HCT116 (cell line): Measurements from ENCODE around the gene HSBP1. TPM values are rescaled to one million over a fixed set of nuclear protein-coding genes. Genes with fewer than 3 reads are reported as not detected.

ENCODE experiments used
- ATAC-seq: fragments of 200-7000 bp; cut with Tn5 transposase; 2 replicates; pipeline ENCODE4 v1.9.1; 2020; ENCODE audit warnings: mild to moderate bottlenecking, moderate library complexity
- BruUV-seq: library from RNA; stranded (reverse); fragments of 400-500 nt; replicated peaks from 2 replicates; lab custom pipeline; 2021; lab: Mats Ljungman, UMichigan
- CTCF ChIA-PET: fragments of 300-600 bp; sonication (Branson Sonifier 250); formaldehyde crosslinking; loops from one replicate; lab custom pipeline; 2021; ENCODE audit warnings: antibody characterized with exemption; lab: Charles Lee
- POLR2A ChIA-PET: fragments of 300-600, 350-600 bp; sonication (Branson Sonifier 250); formaldehyde crosslinking; loops from one replicate; lab custom pipeline; 2021; ENCODE audit warnings: antibody characterized with exemption; lab: Charles Lee
- RAD21 ChIA-PET, 2 experiments: fragments of 300-600 bp; sonication (Branson Sonifier 250); formaldehyde crosslinking; loops; one replicate each; lab custom pipeline; 2023; ENCODE audit warnings: low total read pairs in 2 of 2; ENCODE audit not compliant: uncharacterized antibody in 2 of 2, unreplicated experiment in 2 of 2, low non-redundant PET in 1 of 2; lab: Charles Lee
- DNase-seq: peaks from one replicate; pipeline ENCODE4 v3.0.0-alpha.2; 2010; ENCODE audit warnings: low read depth, low spot score
- H2AFZ ChIP-seq: fragments of 200-600 bp; shearing (Covaris generic), sonication (generic); 2 replicates; pipeline ENCODE4 v1.6.1; 2017; ENCODE audit warnings: low read depth, mixed run types, mixed read lengths, antibody characterized with exemption, low read length; ENCODE audit not compliant: poor library complexity, severe bottlenecking
- H3K27ac ChIP-seq: 2 replicates; pipeline ENCODE4 v1.5.1; 2012; ENCODE audit warnings: low read depth, low read length
- H3K27me3 ChIP-seq: fragments of 200-600 bp; sonication (generic); 2 replicates; pipeline ENCODE4 v1.6.1; 2016; ENCODE audit warnings: mixed run types, low read length, mixed read lengths; ENCODE audit not compliant: insufficient read depth
- H3K36me3 ChIP-seq, 2 experiments: fragments of 200-500 bp in 1 of 2; fragments of 200-600 bp in 1 of 2; sonication (Bioruptor generic) in 1 of 2; sonication (generic) in 1 of 2; 2 replicates each; pipeline versions ENCODE4 v1.5.1 to v1.6.1; 2014 to 2016; ENCODE audit warnings: low read length in 2 of 2, inconsistent platforms in 1 of 2, mixed read lengths in 1 of 2, mixed run types in 1 of 2; ENCODE audit not compliant: insufficient read depth in 2 of 2, control insufficient read depth in 1 of 2
- H3K4me1 ChIP-seq, 2 experiments: fragments of 200-600 bp in 1 of 2; sonication (generic) in 1 of 2; 2 replicates each; pipeline versions ENCODE4 v1.5.1 to v1.6.1; 2012 to 2017; ENCODE audit warnings: low read length in 2 of 2, inconsistent platforms in 1 of 2, mild to moderate bottlenecking in 1 of 2, mixed read lengths in 1 of 2, mixed run types in 1 of 2, moderate library complexity in 1 of 2; ENCODE audit not compliant: insufficient read depth in 2 of 2, control insufficient read depth in 1 of 2
- H3K4me2 ChIP-seq: fragments of 200-600 bp; sonication (generic); 2 replicates; pipeline ENCODE4 v1.6.1; 2017; ENCODE audit warnings: mixed run types, low read length, mixed read lengths
- H3K4me3 ChIP-seq, 2 experiments: fragments of 200-600 bp in 1 of 2; sonication (generic) in 1 of 2; replicated peaks in 1 of 2; 2 replicates each; pipeline ENCODE4 v1.5.1; 2011 to 2016; ENCODE audit warnings: low read length in 2 of 2, control low read depth in 1 of 2, low read depth in 1 of 2, mild to moderate bottlenecking in 1 of 2, mixed read lengths in 1 of 2, mixed run types in 1 of 2
- H3K79me2 ChIP-seq: fragments of 200-600 bp; sonication (generic); 2 replicates; pipeline ENCODE4 v1.6.1; 2017; ENCODE audit warnings: mild to moderate bottlenecking, mixed run types, low read length, moderate library complexity, mixed read lengths; ENCODE audit not compliant: insufficient read depth
- H3K9ac ChIP-seq: fragments of 200-600 bp; sonication (generic); 2 replicates; pipeline ENCODE4 v1.6.1; 2016; ENCODE audit warnings: low read length, mixed read lengths
- H3K9me2 ChIP-seq: fragments of 200-600 bp; sonication (generic), shearing (Covaris generic); 2 replicates; pipeline ENCODE4 v1.6.1; 2017; ENCODE audit warnings: mixed run types, mild to moderate bottlenecking, moderate library complexity; ENCODE audit not compliant: insufficient read depth
- H3K9me3 ChIP-seq, 2 experiments: fragments of 200-500 bp in 1 of 2; fragments of 200-600 bp in 1 of 2; sonication (Bioruptor generic) in 1 of 2; sonication (generic) in 1 of 2; 2 replicates each; pipeline ENCODE4 v1.6.1; 2014 to 2017; ENCODE audit warnings: low read length in 2 of 2, mixed read lengths in 2 of 2, inconsistent platforms in 1 of 2, low read depth in 1 of 2, mild to moderate bottlenecking in 1 of 2, mixed run types in 1 of 2, moderate library complexity in 1 of 2; ENCODE audit not compliant: control insufficient read depth in 1 of 2, insufficient read depth in 1 of 2
- H4K20me1 ChIP-seq: fragments of 200-600 bp; sonication (generic), shearing (Covaris generic); 2 replicates; pipeline ENCODE4 v1.6.1; 2017; ENCODE audit warnings: mixed run types, mild to moderate bottlenecking, moderate library complexity; ENCODE audit not compliant: insufficient read depth
- ATF3 ChIP-seq: IDR thresholded peaks from 2 replicates; pipeline ENCODE4 v1.6.1; 2012
- CEBPB ChIP-seq: IDR thresholded peaks from 2 replicates; pipeline ENCODE4 v1.6.1; 2012; ENCODE audit warnings: low read depth
- EGR1 ChIP-seq: IDR thresholded peaks from 2 replicates; pipeline ENCODE4 v1.6.1; 2012; ENCODE audit warnings: low read depth
- EZH2 ChIP-seq: fragments of 200-600 bp; sonication (generic); IDR thresholded peaks from 2 replicates; pipeline ENCODE4 v1.6.1; 2017; ENCODE audit warnings: antibody characterized with exemption, mixed run types
- FOSL1 ChIP-seq: IDR thresholded peaks from 2 replicates; pipeline ENCODE4 v1.6.1; 2012; ENCODE audit warnings: low read depth
- JUND ChIP-seq: IDR thresholded peaks from 2 replicates; pipeline ENCODE4 v1.6.1; 2012
- MAX ChIP-seq: IDR thresholded peaks from 2 replicates; pipeline ENCODE4 v1.6.1; 2012
- POLR2A ChIP-seq: IDR thresholded peaks from 2 replicates; pipeline ENCODE4 v1.7.0; 2011; ENCODE audit warnings: borderline replicate concordance; ENCODE audit not compliant: insufficient read depth, insufficient read length; ENCODE audit errors: extremely low read depth
- POLR2AphosphoS5 ChIP-seq: IDR thresholded peaks from 2 replicates; pipeline ENCODE4 v1.6.1; 2011; ENCODE audit warnings: mild to moderate bottlenecking, low read depth, low read length, moderate library complexity
- REST ChIP-seq: IDR thresholded peaks from 2 replicates; pipeline ENCODE4 v1.6.1; 2012; ENCODE audit warnings: low read depth
- SP1 ChIP-seq: IDR thresholded peaks from 2 replicates; pipeline ENCODE4 v1.6.1; 2012; ENCODE audit warnings: low read depth
- SRF ChIP-seq: IDR thresholded peaks from 2 replicates; pipeline ENCODE4 v1.6.1; 2012; ENCODE audit warnings: low read depth
- TCF7L2 ChIP-seq: IDR thresholded peaks from 2 replicates; pipeline ENCODE4 v1.7.0; 2011; ENCODE audit warnings: borderline replicate concordance, inconsistent platforms; ENCODE audit not compliant: insufficient read depth, insufficient read length; ENCODE audit errors: extremely low read depth
- YY1 ChIP-seq: IDR thresholded peaks from 2 replicates; pipeline ENCODE4 v1.6.1; 2011; ENCODE audit warnings: low read length, low read depth, moderate library complexity, mild to moderate bottlenecking; ENCODE audit not compliant: insufficient replicate concordance; ENCODE audit errors: extremely low read depth
- ZBTB33 ChIP-seq: IDR thresholded peaks from 2 replicates; pipeline ENCODE4 v1.6.1; 2011; ENCODE audit warnings: mild to moderate bottlenecking, low read length, moderate library complexity; ENCODE audit not compliant: insufficient replicate concordance; ENCODE audit errors: extremely low read depth
- ZFX ChIP-seq: fragments of 450-650 bp; IDR thresholded peaks from 2 replicates; pipeline ENCODE4 v1.6.1; 2017
- ZNF274 ChIP-seq: fragments of 200-500 bp; sonication (Bioruptor generic); IDR thresholded peaks from 2 replicates; pipeline ENCODE4 v1.6.1; 2014; ENCODE audit warnings: mild to moderate bottlenecking, low read depth, low read length, inconsistent platforms
- intact Hi-C: fragments of 100-400 bp; cut with micrococcal nuclease; formaldehyde crosslinking; loops from 2 replicates; pipeline ENCODE4 v1.10.0; 2022
- total RNA-seq: library from RNA; stranded (reverse); gene quantifications from one replicate; pipeline ENCODE4 v1.2.1, GENCODE V29; 2021; ENCODE audit not compliant: unreplicated experiment
- TF ChIP-seq, protein P1 (sequence below), 3 experiments: fragments of 200-600 bp in 1 of 3; sonication (generic) in 1 of 3; IDR thresholded peaks in 2 of 3; conservative IDR thresholded peaks in 1 of 3; 2 replicates each; pipeline ENCODE4 v1.5.1; 2012 to 2017; ENCODE audit warnings: low read depth in 2 of 3, low read length in 2 of 3, antibody characterized with exemption in 1 of 3, borderline replicate concordance in 1 of 3, control low read depth in 1 of 3, mild to moderate bottlenecking in 1 of 3, mixed read lengths in 1 of 3, mixed run types in 1 of 3, moderate library complexity in 1 of 3; ENCODE audit not compliant: insufficient read depth in 1 of 3

The HSBP1 gene
- total RNA-seq, 1 experiment from 2014 or later: 270 TPM

DNA sequence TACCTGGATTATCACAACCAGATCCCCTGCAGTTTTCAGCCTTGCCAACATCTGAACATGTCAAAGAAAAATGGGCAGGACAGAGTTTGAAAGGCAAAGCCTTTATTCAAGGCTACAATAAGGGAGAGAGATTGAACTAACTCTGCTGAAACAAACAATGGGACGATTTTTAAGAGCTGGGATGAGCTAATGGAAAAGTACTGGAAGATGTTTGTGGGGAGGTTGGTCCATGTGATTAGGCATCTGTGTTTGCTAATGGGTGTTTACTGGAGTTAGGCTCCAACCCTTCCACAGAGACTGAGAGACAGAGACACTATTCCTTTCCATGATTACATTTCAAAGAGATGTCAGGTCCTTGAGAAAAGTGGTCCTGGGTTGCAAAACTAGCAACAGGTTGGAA lies 35.0 kb upstream of the HSBP1 start:
- no TSS peak for BruUV-seq
- Histone ChIP-seq H3K36me3 (no peaks in the 10 kb centered on the region), H3K27me3 (peaks cover 28% of the 10 kb centered on the region), H3K9me3 (no peaks in the 10 kb centered on the region), H3K9ac (no peak overlapping the region), H3K4me3 (no peak overlapping the region), H3K79me2 (no peaks in the 10 kb centered on the region), H4K20me1 (no peaks in the 10 kb centered on the region), H2AFZ (no peak overlapping the region), H3K4me1 (no peaks in the 10 kb centered on the region), H3K4me2 (no peak overlapping the region), H3K9me2 (no peaks in the 10 kb centered on the region), H3K27ac (no peak overlapping the region)
- no peak for TF ChIP-seq ZBTB33
- TF ChIP-seq JUND: no peak
- no peak for TF ChIP-seq ZFX
- no peak for TF ChIP-seq ATF3
- TF ChIP-seq EGR1: no peak
- no peak for TF ChIP-seq POLR2A
- TF ChIP-seq REST: no peak
- TF ChIP-seq ZNF274: no peak
- no peak for TF ChIP-seq YY1
- TF ChIP-seq EZH2: no peak
- no peak for TF ChIP-seq SRF
- TF ChIP-seq POLR2AphosphoS5: no peak
- TF ChIP-seq MAX: no peak
- no peak for TF ChIP-seq FOSL1
- no peak for TF ChIP-seq TCF7L2
- TF ChIP-seq, protein P1, sequence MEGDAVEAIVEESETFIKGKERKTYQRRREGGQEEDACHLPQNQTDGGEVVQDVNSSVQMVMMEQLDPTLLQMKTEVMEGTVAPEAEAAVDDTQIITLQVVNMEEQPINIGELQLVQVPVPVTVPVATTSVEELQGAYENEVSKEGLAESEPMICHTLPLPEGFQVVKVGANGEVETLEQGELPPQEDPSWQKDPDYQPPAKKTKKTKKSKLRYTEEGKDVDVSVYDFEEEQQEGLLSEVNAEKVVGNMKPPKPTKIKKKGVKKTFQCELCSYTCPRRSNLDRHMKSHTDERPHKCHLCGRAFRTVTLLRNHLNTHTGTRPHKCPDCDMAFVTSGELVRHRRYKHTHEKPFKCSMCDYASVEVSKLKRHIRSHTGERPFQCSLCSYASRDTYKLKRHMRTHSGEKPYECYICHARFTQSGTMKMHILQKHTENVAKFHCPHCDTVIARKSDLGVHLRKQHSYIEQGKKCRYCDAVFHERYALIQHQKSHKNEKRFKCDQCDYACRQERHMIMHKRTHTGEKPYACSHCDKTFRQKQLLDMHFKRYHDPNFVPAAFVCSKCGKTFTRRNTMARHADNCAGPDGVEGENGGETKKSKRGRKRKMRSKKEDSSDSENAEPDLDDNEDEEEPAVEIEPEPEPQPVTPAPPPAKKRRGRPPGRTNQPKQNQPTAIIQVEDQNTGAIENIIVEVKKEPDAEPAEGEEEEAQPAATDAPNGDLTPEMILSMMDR (IDR thresholded peaks at IDR 0.05 in 2 of 3, conservative IDR thresholded peaks at IDR 0.05 in 1 of 3; ENCODE audit: borderline replicate concordance in 1 of 3, insufficient read depth in 1 of 3, low read depth in 2 of 3, low read length in 2 of 3): no peak
- no peak for TF ChIP-seq SP1
- TF ChIP-seq CEBPB: no peak
- no peak for ATAC-seq
- intact Hi-C loops: no loop called here
- ChIA-PET POLR2A (no interaction called here), RAD21 (no interaction called here), CTCF (no interaction called here)
- DNase-seq: no peak
